ENCODE data around the gene MAP2K5. TPM values are rescaled to one million over a fixed set of nuclear protein-coding genes. Genes with fewer than 3 reads are reported as not detected.
A peak's percentile ranks its signal among the peaks of the same experiment; 100 is the strongest.

The MAP2K5 gene
- polyA plus RNA-seq, 1 donor = 16.7 TPM

- DNase-seq (ENCODE audit: low read depth) = no peak
These were observed 294.0 kb downstream of the MAP2K5 start for GRCh38 chr15:67836477-67836876.

DNA sequence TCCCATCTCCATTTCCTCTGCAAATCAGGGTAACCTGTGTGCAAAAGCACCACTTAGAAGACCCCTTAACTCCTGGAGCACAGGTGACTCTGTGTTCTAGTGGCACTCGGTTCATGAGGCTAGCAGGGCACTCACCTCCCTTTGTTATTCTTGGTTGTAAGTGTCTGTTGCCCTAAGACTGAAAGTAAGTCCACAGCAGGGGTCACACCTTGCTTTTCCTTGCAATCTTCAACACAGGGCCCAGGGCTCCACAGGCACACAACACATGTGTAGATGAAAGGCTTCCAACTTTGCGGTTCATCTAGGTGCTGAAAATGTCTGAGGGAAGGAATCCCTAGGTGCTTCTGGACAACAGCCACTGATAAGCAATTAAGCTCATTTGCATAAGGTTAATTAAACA is 294.5 kb downstream of the MAP2K5 start:
- no peak for DNase-seq (ENCODE audit: low read depth)

DNA sequence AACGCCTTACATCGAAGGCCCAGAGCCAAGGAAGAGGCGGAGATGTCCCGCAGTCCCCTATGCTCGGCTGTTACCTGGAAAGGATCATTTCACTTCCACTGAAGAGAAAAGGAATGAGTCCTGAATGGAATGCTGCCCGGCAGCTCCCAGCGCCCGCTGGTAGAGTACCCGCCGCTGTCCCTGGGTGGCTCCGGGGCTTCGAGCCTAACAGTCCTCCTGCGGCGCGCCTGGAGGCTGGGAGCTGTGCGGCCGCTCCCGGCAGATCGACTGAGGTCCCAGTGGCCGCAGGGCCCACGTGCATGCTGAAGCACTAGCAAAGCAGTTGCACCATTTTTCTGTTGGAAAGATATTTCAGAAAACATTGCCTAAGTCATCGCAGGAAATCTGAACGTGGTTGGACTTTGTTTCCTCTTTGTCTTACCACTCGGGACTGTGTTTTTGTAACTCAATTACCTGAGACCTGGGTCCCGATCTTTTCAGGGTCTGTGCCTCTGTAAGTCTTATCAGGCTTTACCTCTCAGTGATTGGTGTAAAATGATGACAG is 296.4 kb downstream of the MAP2K5 start:
- no peak for DNase-seq (ENCODE audit: low read depth)

DNA sequence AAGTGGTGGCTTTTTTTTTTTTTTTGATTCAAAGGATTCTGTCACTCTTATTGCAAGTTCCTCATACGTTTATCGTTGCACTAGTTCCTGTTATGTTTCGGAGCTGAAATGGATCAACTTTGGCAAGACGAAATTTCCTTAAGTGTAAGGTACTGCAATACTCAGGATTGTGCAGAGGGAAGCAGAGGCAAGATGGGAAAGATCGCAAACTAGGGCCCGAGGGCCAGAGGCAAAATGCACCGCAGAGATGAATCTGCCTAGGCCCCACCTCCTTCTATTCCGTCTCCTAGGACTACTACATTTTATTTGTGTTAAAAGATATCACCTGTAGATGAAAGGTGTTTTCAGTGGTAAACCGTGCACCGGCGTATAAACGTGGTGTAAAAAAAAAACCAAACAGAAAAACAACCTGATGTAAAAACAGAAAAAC is 297.0 kb downstream of the MAP2K5 start:
- DNase-seq (ENCODE audit: low read depth) = no peak

DNA sequence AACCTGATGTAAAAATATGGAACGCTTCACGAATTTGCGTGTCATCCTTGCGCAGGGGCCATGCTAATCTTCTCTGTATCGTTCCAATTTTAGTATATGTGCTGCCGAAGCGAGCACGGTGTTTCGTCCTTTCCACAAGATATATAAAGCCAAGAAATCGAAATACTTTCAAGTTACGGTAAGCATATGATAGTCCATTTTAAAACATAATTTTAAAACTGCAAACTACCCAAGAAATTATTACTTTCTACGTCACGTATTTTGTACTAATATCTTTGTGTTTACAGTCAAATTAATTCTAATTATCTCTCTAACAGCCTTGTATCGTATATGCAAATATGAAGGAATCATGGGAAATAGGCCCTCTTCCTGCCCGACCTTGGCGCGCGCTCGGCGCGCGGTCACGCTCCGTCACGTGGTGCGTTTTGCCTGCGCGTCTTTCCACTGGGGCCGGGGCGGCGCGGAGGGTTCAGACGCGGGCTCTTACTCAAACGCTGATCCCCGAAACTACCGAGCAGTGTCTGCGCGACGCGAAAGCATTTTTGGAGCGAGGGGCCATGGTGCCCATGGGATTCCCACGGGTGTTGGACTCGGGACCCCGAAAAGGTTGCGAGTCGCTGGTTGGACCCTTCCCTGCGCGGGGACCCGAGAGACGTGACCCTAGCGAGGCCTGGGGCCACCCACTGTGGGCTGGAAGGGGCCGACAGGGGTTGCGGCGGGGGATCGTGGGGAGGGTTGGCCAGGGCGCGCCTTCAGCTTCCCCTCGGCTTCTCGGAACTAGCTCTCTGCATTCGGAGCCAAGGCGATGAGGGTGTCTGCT is 297.6 kb downstream of the MAP2K5 start, which contains the start of gene RNU6-1:
Gene RNU6-1 (minus strand): TSS at position 117 of the 820 bp plus-strand sequence.
- DNase-seq (ENCODE audit: low read depth) = peak; percentile 96

DNA sequence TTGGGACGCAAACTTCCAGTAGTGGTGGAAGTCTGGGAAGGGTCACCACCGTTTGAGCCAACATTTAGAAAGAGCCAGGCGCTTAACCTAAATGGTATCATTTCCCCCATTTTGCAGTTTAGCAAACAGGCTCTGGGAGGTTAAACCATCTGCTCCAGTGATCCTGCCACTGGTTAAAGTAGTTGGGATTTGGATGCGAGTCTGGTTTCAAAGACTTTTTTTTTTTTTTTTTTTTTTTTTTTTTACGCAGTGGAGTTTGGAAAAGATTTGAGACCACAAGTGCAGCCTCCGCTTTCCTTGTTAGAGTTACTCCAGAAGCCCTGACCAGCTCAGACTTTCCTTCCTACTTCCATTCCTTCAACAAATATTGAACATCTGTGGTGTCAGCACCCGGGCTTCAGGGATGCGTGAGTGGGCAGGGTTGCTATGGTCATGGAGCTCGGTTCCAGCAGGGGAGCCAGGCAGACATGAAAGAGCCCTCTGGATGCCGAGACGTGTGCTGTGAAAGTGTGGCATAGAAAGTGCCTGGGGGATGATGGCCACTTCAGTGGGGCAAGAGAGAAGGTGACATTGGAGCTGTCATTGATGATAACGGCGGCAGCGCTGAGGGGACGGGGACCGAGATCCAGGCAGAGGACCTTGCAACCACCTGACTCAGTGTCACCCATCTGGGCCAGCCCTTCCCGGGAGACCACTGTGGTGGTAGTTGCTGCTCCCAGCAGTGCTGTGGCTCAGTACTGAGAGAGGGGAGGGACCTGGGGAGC is 298.4 kb downstream of the MAP2K5 start:
- no peak for DNase-seq (ENCODE audit: low read depth)

DNA sequence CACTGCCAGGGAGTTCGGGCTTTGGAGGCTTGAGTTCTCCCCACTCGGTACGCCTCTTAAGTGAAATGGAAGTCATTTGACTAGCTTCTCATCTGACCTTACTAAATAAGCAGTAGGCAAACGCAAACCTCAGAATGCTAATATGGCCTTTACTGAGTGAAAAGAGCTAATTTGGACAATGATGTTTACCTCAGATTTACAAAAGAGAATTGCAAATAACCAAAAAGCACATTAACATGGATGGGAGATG is 298.9 kb downstream of the MAP2K5 start:
- DNase-seq (ENCODE audit: low read depth) = no peak

DNA sequence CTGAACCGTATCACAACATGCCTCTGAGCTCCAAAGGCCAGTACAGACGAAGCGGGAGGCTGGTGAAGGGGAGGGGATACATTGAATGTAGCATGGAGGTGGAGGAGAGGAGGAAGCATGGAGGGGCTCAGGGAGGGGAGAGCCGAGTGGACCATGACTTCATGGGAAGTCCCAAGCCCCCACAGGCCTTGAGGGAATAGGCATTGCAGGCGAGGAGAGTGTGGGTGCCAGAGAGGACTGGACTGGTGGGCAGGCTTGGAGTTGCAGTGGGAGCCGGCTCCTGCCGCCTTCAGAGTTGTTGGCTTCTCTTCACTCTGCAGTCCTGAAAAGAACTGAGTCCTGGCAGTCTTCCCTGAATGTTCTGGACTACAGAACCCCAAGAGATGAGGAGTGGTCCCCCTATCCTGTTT is 300.6 kb downstream of the MAP2K5 start:
- DNase-seq (ENCODE audit: low read depth) = no peak

DNA sequence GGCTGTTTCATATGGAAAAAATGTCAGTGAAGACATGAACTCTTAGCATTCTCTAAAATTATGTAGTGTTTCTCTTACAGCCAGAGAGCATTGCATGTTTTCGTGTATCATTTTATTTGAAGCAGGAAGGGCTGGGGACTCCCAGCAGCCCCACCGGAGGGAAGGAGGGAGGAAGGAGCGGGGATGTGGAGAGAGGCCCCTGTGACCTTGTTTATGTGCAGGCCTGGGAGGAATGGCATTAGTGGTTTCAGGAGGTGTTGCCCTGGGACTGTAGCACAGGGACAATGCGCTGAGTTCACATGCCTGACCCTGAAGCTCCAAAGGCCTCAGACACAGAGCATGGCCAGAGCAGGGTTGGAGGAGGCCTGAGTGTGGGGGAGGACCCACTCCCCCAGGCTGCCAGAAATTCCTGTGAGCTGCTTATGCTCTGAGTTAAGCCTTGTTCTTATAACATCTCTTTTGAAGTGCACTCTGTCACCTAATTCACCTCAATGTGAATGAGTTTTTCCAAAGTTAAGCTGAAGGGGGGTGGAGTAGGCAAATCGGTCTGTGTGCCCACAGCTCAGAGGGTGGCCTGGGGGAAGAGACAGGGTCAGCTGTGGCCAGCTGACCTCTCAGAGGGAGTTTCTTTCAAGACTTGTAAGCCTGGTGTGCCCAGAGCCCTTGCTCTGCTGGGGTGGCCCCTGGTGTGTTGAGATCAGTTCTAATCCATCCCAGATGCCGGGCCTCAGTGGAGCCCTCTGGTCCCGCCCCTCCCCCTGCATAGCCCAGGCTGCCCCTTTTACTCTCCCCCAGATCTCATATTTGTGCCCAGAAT is 301.3 kb downstream of the MAP2K5 start:
- DNase-seq (ENCODE audit: low read depth) = no peak

GRCh38 chr15:67845974-67846373 is 303.5 kb downstream of the MAP2K5 start:
- DNase-seq (ENCODE audit: low read depth) = no peak

DNA sequence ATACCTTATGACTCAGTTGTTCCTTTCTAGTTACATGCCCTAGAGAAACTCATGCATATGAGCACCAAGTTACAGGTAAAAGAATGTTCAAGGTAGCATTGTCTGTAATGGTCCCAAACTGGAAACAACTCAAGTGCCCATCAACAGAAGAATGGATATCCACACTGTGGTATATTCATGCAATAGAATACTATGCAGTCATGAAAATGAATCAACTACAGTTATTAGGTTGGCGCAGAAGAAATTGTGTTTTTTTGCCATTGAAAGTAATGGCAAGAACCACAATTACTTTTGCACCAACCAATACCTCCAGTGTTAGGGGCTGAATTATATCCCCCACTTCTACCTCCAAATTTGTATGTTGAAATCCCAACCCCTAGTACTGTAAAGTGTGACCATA is 307.0 kb downstream of the MAP2K5 start:
- DNase-seq (ENCODE audit: low read depth) = no peak

GRCh38 chr15:67850336-67850735 is 307.8 kb downstream of the MAP2K5 start:
- no peak for DNase-seq (ENCODE audit: low read depth)

DNA sequence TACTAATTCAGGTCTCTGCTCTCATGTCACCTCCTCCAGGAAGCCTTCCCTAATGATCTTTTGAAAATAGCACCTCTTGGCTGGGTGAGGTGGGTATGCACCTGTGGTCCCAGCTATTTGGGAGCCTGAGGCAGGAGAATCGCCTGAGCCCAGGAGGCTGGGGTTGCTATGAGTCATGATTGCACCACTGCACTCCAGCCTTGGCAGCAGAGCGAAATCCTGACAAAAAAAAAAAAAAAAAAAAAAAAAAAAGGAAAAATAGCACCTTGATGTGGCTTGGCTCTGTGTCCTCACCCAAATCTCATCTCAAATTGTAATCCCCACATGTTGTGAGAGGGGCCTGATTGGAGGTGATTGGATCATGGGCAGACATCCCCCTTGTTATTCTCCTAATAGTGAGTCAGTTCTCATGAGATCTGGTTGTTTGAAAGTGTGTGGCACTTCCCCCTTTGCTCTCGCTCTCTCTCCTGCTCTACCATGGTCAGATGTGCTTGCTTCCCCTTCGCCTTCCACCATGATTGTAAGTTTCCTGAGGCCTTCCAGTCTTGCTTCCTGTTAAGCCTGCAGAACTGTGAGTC is 308.6 kb downstream of the MAP2K5 start:
- DNase-seq (ENCODE audit: low read depth) = no peak

DNA sequence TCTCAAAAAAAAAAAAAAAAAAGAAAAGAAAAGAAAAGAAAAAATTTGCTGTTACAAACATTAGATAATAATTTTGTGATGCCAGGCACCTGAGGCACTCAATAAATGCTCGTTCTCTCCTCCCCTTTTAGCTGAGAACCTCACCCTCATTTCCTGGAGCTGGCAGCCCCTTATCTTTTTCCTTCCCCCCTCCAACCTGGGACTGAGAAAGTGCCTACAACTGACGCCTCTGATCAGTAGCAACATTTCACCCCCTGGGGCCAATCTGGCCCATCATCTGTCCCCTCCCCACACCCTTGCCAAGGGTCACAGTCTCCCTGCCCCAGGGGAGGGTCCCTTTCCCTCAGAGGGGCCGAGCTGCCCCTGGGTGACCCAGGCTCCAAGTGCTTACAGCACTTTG is 309.9 kb downstream of the MAP2K5 start:
- no peak for DNase-seq (ENCODE audit: low read depth)

- no peak for DNase-seq (ENCODE audit: low read depth)
These were observed 311.0 kb downstream of the MAP2K5 start for GRCh38 chr15:67853454-67853853.

- DNase-seq (ENCODE audit: low read depth) = no peak
These were observed 311.9 kb downstream of the MAP2K5 start for GRCh38 chr15:67854358-67854757.

DNA sequence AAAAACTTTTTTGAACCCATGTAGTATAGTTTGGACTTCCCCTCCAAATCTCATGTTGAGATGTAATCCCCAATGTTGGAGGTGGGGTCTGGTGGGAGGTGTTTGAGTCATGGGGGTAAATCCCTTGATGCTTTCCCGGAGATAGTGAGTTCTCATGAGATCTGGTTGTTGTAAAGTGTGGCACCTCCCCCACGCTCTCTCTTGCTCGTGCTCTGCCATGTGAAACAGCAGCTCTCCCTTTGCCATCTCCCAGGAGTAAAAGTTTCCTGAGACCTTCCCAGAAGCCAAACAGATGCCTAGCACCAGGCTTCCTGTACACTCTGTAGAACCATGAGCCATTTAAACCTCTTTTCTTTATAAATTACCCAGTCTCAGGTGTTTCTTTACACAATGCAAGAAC is 313.3 kb downstream of the MAP2K5 start:
- no peak for DNase-seq (ENCODE audit: low read depth)

All from forelimb muscle (tissue), 1 donor.